LNCaP clone FGC (cell line): Measurements from ENCODE around the gene EVPL.
A peak's percentile ranks its signal among the peaks of the same experiment; 100 is the strongest.

Experiments used
- DNase-seq: peaks from one replicate; pipeline ENCODE4 v3.0.0-alpha.2; 2011; ENCODE audit warnings: low read depth
- H3K4me3 ChIP-seq: 2 replicates; pipeline ENCODE4 v1.5.1; 2011; ENCODE audit warnings: mild to moderate bottlenecking, low read depth, low read length, control low read depth
- CTCF ChIP-seq: IDR thresholded peaks from 2 replicates; pipeline ENCODE4 v1.5.1; 2012; ENCODE audit warnings: mild to moderate bottlenecking; ENCODE audit not compliant: control insufficient read depth, insufficient read depth; ENCODE audit errors: extremely low read depth

Gene EVPL

GRCh38 chr17:76034428-76035350 lies 7.6 kb upstream of the EVPL start:
- no peak overlapping the region for H3K4me3 ChIP-seq
- no peak for TF ChIP-seq CTCF
- no peak for DNase-seq

GRCh38 chr17:76033139-76033538 lies 6.0 kb upstream of the EVPL start:
- TF ChIP-seq CTCF: no peak
- DNase-seq: no peak
- no peak overlapping the region for H3K4me3 ChIP-seq

GRCh38 chr17:76032780-76033108 lies 5.6 kb upstream of the EVPL start:
- H3K4me3 ChIP-seq: no peak overlapping the region
- no peak for TF ChIP-seq CTCF
- no peak for DNase-seq

GRCh38 chr17:76032073-76032779 lies 5.1 kb upstream of the EVPL start:
- H3K4me3 ChIP-seq: no peak overlapping the region
- DNase-seq: no peak
- no peak for TF ChIP-seq CTCF

DNA sequence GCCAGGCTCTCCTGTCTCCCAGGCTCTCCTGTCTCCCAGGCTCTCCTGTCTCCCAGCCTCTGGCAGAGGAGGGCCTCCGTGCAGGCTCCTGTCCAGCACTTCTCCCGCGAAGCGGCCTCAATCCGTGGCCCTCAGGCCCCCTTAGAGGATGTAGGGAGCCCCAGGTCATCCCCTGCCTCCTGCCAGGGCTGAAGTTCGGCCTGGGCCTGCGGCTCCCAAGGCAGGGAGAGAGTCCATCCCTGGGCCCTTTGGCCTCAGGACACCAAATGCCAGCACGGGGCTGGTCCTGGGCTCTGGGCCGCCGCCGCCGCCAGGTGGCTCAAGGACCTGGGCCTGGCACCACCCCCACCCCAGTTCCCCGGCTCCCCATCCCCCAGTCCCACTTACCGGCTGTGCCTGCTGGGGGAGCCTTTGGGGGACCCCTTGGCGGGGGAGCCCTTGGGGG lies 370 bp downstream of the EVPL start:
- TF ChIP-seq CTCF: no peak
- no peak for DNase-seq
- peak overlapping the region; percentile 64 for H3K4me3 ChIP-seq

DNA sequence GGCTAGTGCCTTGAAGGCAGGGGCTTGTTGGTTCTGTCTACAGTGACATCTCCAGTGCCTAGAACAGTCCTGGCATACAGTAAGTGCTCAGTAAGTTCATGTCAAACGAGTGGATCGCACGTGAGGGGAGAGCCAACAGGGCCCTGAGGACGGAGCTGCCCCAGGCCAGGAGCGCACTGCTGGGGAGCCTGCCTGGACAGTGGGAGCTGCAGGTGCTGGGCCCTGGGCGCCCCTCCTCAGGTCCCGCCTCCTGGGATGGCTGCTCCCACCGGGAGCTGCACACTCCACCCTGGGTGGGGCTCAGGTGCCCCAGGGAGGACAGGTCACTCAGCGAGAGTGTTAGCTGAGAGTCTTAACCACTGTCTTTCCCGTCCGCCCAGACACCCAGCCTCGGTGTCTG lies 1.8 kb downstream of the EVPL start:
- H3K4me3 ChIP-seq: no peak overlapping the region
- no peak for TF ChIP-seq CTCF
- DNase-seq: no peak

- H3K4me3 ChIP-seq: no peak overlapping the region
- no peak for DNase-seq
- TF ChIP-seq CTCF: no peak
These were observed 2.8 kb downstream of the EVPL start for GRCh38 chr17:76024353-76024752.
